Hepatocyte (in vitro differentiated cells): ENCODE data around the gene NPRL2. TPM values are rescaled to one million over a fixed set of nuclear protein-coding genes. Genes with fewer than 3 reads are reported as not detected.

Source experiments
- DNase-seq: peaks from one replicate; pipeline ENCODE4 v3.0.0-alpha.2; 2016; ENCODE audit warnings: low spot score
- H2AFZ ChIP-seq: fragments of 200-600 bp; sonication (generic); 2 replicates; pipeline ENCODE4 v1.6.0; 2016; ENCODE audit warnings: antibody characterized with exemption, mild to moderate bottlenecking
- H3K27ac ChIP-seq: fragments of 200-600 bp; sonication (generic); 2 replicates; pipeline ENCODE4 v1.5.1; 2016; ENCODE audit warnings: mild to moderate bottlenecking
- H3K27me3 ChIP-seq: fragments of 200-600 bp; sonication (generic); 2 replicates; pipeline ENCODE4 v1.6.1; 2016
- H3K36me3 ChIP-seq: fragments of 200-600 bp; sonication (generic); replicated peaks from 2 replicates; pipeline ENCODE4 v1.5.1; 2016; ENCODE audit warnings: low read depth; ENCODE audit not compliant: insufficient read depth
- H3K4me1 ChIP-seq: fragments of 200-600 bp; sonication (generic); 2 replicates; pipeline ENCODE4 v1.5.1; 2016; ENCODE audit warnings: mild to moderate bottlenecking, moderate library complexity; ENCODE audit not compliant: insufficient read depth
- H3K4me2 ChIP-seq: fragments of 200-600 bp; sonication (generic); 2 replicates; pipeline ENCODE4 v1.6.0; 2016
- H3K4me3 ChIP-seq: fragments of 200-600 bp; sonication (generic); 2 replicates; pipeline ENCODE4 v1.5.1; 2016; ENCODE audit warnings: mild to moderate bottlenecking
- H3K79me2 ChIP-seq: fragments of 200-600 bp; sonication (generic); 2 replicates; pipeline ENCODE4 v1.6.0; 2017; ENCODE audit warnings: mild to moderate bottlenecking
- H3K9me2 ChIP-seq: fragments of 200-600 bp; sonication (generic); replicated peaks from 2 replicates; pipeline ENCODE4 v1.6.0; 2017; ENCODE audit warnings: mild to moderate bottlenecking; ENCODE audit not compliant: insufficient read depth
- H3K9me3 ChIP-seq: fragments of 200-600 bp; sonication (generic); 2 replicates; pipeline ENCODE4 v1.5.1; 2016; ENCODE audit warnings: low read depth, mild to moderate bottlenecking
- H4K20me1 ChIP-seq: fragments of 200-600 bp; sonication (generic); 2 replicates; pipeline ENCODE4 v1.6.0; 2016; ENCODE audit warnings: mild to moderate bottlenecking; ENCODE audit not compliant: insufficient read depth, poor library complexity, severe bottlenecking
- EZH2 ChIP-seq: fragments of 200-600 bp; sonication (generic); IDR thresholded peaks from 2 replicates; pipeline ENCODE4 v1.6.1; 2016; ENCODE audit warnings: antibody characterized with exemption, mild to moderate bottlenecking, borderline replicate concordance
- EZH2phosphoT487 ChIP-seq: fragments of 200-600 bp; sonication (generic); IDR thresholded peaks from one replicate; pipeline ENCODE4 v1.6.1; 2018; ENCODE audit warnings: antibody characterized with exemption, mild to moderate bottlenecking, low read depth, moderate library complexity; ENCODE audit not compliant: unreplicated experiment, severe bottlenecking
- WGBS: methylation state at CpG from one replicate; pipeline ENCODE4 v1.1.6; 2016; ENCODE audit warnings: low lambda C conversion rate; ENCODE audit errors: missing lambda C conversion rate; 5-methylcytosine and 5-hydroxymethylcytosine counted together
- polyA plus RNA-seq: library from polyadenylated mRNA; unstranded; fragments of >200 nt; fragmentation: Nextera tagmentation; extraction: Ambion mirVana; gene quantifications from 2 replicates; pipeline ENCODE4 v1.2.1, GENCODE V29; 2016
- total RNA-seq: library from RNA; depleted of rRNA; stranded (reverse); fragments of >200 nt; gene quantifications from 2 replicates; pipeline ENCODE4 v1.2.3, GENCODE V29; 2014
- TF ChIP-seq, protein P1 (sequence below): fragments of 200-600 bp; sonication (generic); IDR thresholded peaks from 2 replicates; pipeline ENCODE4 v1.5.1; 2016; ENCODE audit warnings: antibody characterized with exemption, mild to moderate bottlenecking; ENCODE audit not compliant: poor library complexity

NPRL2 gene
- total and polyA plus RNA-seq, 2 experiments from 2014 or later: 22.3 to 27.0 TPM

GRCh38 chr3:50374363-50375257, 24.0 kb upstream of the NPRL2 start:
- Histone ChIP-seq H4K20me1 (no peaks in the 10 kb centered on the region), H3K79me2 (no peaks in the 10 kb centered on the region), H3K4me1 (peaks cover 3% of the 10 kb centered on the region), H3K27me3 (no peaks in the 10 kb centered on the region), H3K9me2 (no peaks in the 10 kb centered on the region), H3K27ac (no peak overlapping the region), H2AFZ (no peak overlapping the region), H3K36me3 (no peaks in the 10 kb centered on the region), H3K4me3 (no peak overlapping the region), H3K4me2 (no peak overlapping the region), H3K9me3 (no peaks in the 10 kb centered on the region)
- no peak for DNase-seq
- no peak for TF ChIP-seq EZH2phosphoT487
- WGBS: 81% methylated on average over 17 of the region's 22 CpGs

DNA sequence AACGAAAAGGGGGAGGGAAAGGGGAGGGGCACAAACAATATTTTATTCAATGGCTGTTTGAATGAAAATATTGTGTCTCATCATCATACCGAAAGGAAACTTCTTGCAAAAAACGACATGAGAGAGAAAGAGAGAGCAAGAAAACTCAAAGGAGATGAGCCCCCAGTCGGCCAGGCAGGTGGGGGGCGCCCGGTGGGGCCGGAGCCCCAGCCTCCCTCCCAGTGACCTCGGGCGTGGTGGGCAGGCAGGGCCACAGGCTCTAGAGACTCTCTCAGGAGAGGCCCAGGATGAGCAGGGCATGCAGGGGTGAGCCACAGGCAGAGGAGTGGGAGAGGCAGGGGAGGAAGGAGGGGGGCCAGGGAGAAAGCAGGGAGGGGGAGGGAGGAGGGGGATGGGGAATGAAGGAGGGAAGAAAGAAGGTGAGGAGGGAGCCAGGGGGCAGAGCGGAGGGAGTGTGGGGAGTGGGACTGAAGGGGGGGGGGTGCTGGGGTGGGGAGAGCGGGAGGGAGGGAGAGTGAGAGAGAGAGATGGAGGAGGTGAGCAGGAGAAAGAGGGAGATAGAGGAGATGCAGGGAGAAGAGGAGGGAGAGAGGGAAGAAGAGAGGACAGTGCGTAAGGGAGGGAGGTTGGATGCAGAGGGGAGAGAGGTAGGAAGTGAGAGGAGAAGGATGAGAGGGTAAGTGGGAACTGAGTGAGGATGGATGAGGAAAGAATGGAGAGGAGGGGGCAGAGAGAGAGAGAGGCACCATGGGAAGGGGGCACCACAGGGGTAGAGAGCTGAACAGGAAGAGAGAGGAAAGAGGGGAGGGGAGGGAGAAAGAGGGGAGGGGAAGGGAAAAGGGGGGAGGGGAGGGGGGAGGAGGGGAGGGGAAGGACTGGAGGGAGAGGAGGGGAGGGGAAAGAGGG, 22.8 kb upstream of the NPRL2 start:
- Histone ChIP-seq H3K4me3 (no peak overlapping the region), H3K9me2 (no peaks in the 10 kb centered on the region), H3K27me3 (no peaks in the 10 kb centered on the region), H3K79me2 (no peaks in the 10 kb centered on the region), H2AFZ (no peak overlapping the region), H3K36me3 (no peaks in the 10 kb centered on the region), H3K4me2 (no peak overlapping the region), H3K9me3 (no peaks in the 10 kb centered on the region), H3K27ac (no peak overlapping the region), H4K20me1 (no peaks in the 10 kb centered on the region), H3K4me1 (peaks cover 3% of the 10 kb centered on the region)
- TF ChIP-seq EZH2 (no peak), EZH2phosphoT487 (no peak)
- TF ChIP-seq, protein P1, sequence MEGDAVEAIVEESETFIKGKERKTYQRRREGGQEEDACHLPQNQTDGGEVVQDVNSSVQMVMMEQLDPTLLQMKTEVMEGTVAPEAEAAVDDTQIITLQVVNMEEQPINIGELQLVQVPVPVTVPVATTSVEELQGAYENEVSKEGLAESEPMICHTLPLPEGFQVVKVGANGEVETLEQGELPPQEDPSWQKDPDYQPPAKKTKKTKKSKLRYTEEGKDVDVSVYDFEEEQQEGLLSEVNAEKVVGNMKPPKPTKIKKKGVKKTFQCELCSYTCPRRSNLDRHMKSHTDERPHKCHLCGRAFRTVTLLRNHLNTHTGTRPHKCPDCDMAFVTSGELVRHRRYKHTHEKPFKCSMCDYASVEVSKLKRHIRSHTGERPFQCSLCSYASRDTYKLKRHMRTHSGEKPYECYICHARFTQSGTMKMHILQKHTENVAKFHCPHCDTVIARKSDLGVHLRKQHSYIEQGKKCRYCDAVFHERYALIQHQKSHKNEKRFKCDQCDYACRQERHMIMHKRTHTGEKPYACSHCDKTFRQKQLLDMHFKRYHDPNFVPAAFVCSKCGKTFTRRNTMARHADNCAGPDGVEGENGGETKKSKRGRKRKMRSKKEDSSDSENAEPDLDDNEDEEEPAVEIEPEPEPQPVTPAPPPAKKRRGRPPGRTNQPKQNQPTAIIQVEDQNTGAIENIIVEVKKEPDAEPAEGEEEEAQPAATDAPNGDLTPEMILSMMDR: no peak
- whole genome bisulfite sequencing: 69% methylated on average over 10 of the region's 12 CpGs
- no peak for DNase-seq

DNA sequence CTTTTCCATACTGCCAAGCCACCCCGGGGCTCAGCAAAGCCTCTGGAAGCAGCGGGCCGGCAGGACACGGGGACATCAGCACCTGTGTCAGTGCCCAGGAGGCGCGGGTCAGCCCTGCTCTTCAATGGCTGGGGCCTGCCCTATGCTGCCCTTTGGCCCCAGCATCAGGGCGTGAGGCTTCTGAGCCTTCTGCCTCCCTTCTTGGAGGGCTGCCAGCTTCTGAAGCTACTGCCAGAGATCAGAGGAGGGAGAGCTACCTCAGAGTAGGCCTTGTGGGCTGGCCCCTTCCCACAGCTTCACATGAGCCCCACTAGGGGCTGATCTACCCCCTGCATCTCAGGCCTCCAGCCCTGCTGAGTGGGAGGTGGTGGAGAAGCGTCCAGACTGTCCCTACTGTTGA, 21.8 kb upstream of the NPRL2 start:
- TF ChIP-seq EZH2 (no peak), EZH2phosphoT487 (no peak)
- TF ChIP-seq, protein P1: no peak
- Histone ChIP-seq H3K4me3 (no peak overlapping the region), H3K4me2 (no peak overlapping the region), H3K36me3 (no peaks in the 10 kb centered on the region), H2AFZ (no peak overlapping the region), H3K79me2 (no peaks in the 10 kb centered on the region), H3K27me3 (no peaks in the 10 kb centered on the region), H3K9me2 (no peaks in the 10 kb centered on the region), H3K27ac (no peak overlapping the region), H3K9me3 (no peaks in the 10 kb centered on the region), H3K4me1 (peaks cover 3% of the 10 kb centered on the region), H4K20me1 (no peaks in the 10 kb centered on the region)
- DNase-seq: peak; percentile 62
- 79% methylated on average over 8 of the region's 8 CpGs for WGBS
